GM12878 (cell line): Measurements from ENCODE around the gene CDC20B. TPM values are rescaled to one million over a fixed set of nuclear protein-coding genes. Genes with fewer than 3 reads are reported as not detected.

Experiments used
- CEBPB ChIP-seq, 2 experiments: fragments of 150-350 bp in 1 of 2; IDR thresholded peaks; 2 replicates each; pipeline ENCODE4 v1.6.1; 2012 to 2014; ENCODE audit warnings: low read depth in 2 of 2, low read length in 2 of 2, borderline replicate concordance in 1 of 2, inconsistent platforms in 1 of 2
- CTCF ChIP-seq, 3 experiments: IDR thresholded peaks in 2 of 3; conservative IDR thresholded peaks in 1 of 3; 2 replicates each; pipeline ENCODE4 v1.5.1; 2011; ENCODE audit warnings: low read depth in 3 of 3, low read length in 3 of 3, mild to moderate bottlenecking in 3 of 3, control low read depth in 2 of 3, moderate library complexity in 2 of 3, inconsistent platforms in 1 of 3, mixed read lengths in 1 of 3; ENCODE audit not compliant: control insufficient read depth in 2 of 3, insufficient read depth in 1 of 3; ENCODE audit errors: extremely low read depth in 1 of 3
- CUX1 ChIP-seq: IDR thresholded peaks from 2 replicates; pipeline ENCODE4 v1.6.1; 2012; ENCODE audit warnings: improper control_type of control experiment, low read depth, low read length; ENCODE audit not compliant: insufficient replicate concordance
- E4F1 ChIP-seq: fragments of 450-650 bp; IDR thresholded peaks from 2 replicates; pipeline ENCODE4 v1.6.1; 2018; ENCODE audit warnings: borderline replicate concordance, mild to moderate bottlenecking; ENCODE audit not compliant: partially characterized antibody
- EED ChIP-seq: sonication (generic); IDR thresholded peaks from 2 replicates; pipeline ENCODE4 v1.6.1; 2016; ENCODE audit warnings: antibody characterized with exemption, low read depth
- HDAC6 ChIP-seq: fragments of 200-600 bp; sonication (generic); IDR thresholded peaks from one replicate; pipeline ENCODE4 v1.8.0; 2017; ENCODE audit warnings: antibody characterized with exemption; ENCODE audit not compliant: unreplicated experiment
- IKZF2 ChIP-seq, 2 experiments: fragments of 450-650 bp; IDR thresholded peaks; 2 replicates each; pipeline ENCODE4 v1.6.1; 2017; ENCODE audit warnings: mild to moderate bottlenecking in 2 of 2, moderate library complexity in 2 of 2
- IRF4 ChIP-seq: IDR thresholded peaks from 2 replicates; pipeline ENCODE4 v1.6.1; 2011; ENCODE audit warnings: low read depth, low read length
- MTA2 ChIP-seq: fragments of 450-650 bp; IDR thresholded peaks from 2 replicates; pipeline ENCODE4 v1.6.1; 2016; ENCODE audit warnings: low read depth, mild to moderate bottlenecking, moderate library complexity
- NFXL1 ChIP-seq: fragments of 450-650 bp; IDR thresholded peaks from 2 replicates; pipeline ENCODE4 v1.6.1; 2017; ENCODE audit warnings: antibody characterized with exemption, mild to moderate bottlenecking, borderline replicate concordance
- PML ChIP-seq: IDR thresholded peaks from 2 replicates; pipeline ENCODE4 v1.6.1; 2012; ENCODE audit warnings: low read length, inconsistent platforms
- POLR2AphosphoS5 ChIP-seq: IDR thresholded peaks from 2 replicates; pipeline ENCODE4 v1.6.1; 2011; ENCODE audit warnings: mild to moderate bottlenecking, low read length, inconsistent platforms
- RAD51 ChIP-seq: fragments of 450-650 bp; IDR thresholded peaks from 2 replicates; pipeline ENCODE4 v1.6.1; 2016; ENCODE audit warnings: moderate library complexity, mild to moderate bottlenecking, inconsistent platforms
- RUNX3 ChIP-seq: IDR thresholded peaks from 2 replicates; pipeline ENCODE4 v1.6.1; 2012; ENCODE audit warnings: low read length, inconsistent platforms
- SKIL ChIP-seq: fragments of 450-650 bp; IDR thresholded peaks from 2 replicates; pipeline ENCODE4 v1.6.1; 2017; ENCODE audit warnings: mild to moderate bottlenecking, low read depth, inconsistent platforms; ENCODE audit not compliant: poor library complexity, severe bottlenecking
- SMAD1 ChIP-seq: fragments of 450-650 bp; IDR thresholded peaks from 2 replicates; pipeline ENCODE4 v1.6.1; 2018; ENCODE audit warnings: mild to moderate bottlenecking, low read depth; ENCODE audit not compliant: partially characterized antibody
- STAT1 ChIP-seq: fragments of 450-650 bp; conservative IDR thresholded peaks from 2 replicates; pipeline ENCODE4 v1.6.1; 2014; ENCODE audit warnings: antibody characterized with exemption, mild to moderate bottlenecking
- TBL1XR1 ChIP-seq: IDR thresholded peaks from 2 replicates; pipeline ENCODE4 v1.6.1; 2012; ENCODE audit warnings: low read depth, low read length, improper control_type of control experiment
- TCF12 ChIP-seq: IDR thresholded peaks from 2 replicates; pipeline ENCODE4 v1.6.1; 2011; ENCODE audit warnings: low read depth, mild to moderate bottlenecking, low read length
- polyA plus RNA-seq, 11 experiments: library from polyadenylated mRNA; depleted of rRNA in 4 of 11; unstranded in 6 of 11; stranded (reverse) in 5 of 11; fragments of >200 nt; fragmentation: Nextera tagmentation in 4 of 11; fragmentation: Illumina TruSeq in 1 of 11; extraction: Ambion mirVana in 4 of 11; extraction: Trizol in 1 of 11; gene quantifications; 1 replicate in 1 of 11; 2 replicates in 10 of 11; pipeline versions ENCODE4 v1.2.1 to v1.2.3, GENCODE V29; 2011 to 2016; ENCODE audit warnings: inconsistent platforms in 2 of 11, missing spikeins in 2 of 11, low read depth in 1 of 11
- total RNA-seq, 4 experiments: library from RNA; depleted of rRNA in 3 of 4; stranded (reverse); fragments of >200 nt in 3 of 4; fragmentation: Illumina TruSeq in 1 of 4; extraction: Trizol in 1 of 4; gene quantifications; 2 replicates each; pipeline versions ENCODE4 v1.2.1 to v1.2.3, GENCODE V29; 2013 to 2021

Gene CDC20B
- total and polyA plus RNA-seq, 10 of the 15 experiments (the other 5 are each of a cell fraction or from before 2014, with no cell fraction given): 0.05 to 0.11 TPM; not detected in 8

- TF ChIP-seq CUX1 (no peak), MTA2 (no peak), PML (no peak), POLR2AphosphoS5 (no peak), TCF12 (no peak), EED (no peak), IRF4 (no peak), HDAC6 (no peak), SKIL (peak; percentile 43), RAD51 (no peak), RUNX3 (peak; percentile 14; the same call in 1 of the 2 replicates), NFXL1 (no peak), IKZF2 (IDR thresholded peaks at IDR 0.05) (no peak), CEBPB (IDR thresholded peaks at IDR 0.05; ENCODE audit: borderline replicate concordance in 1 of 2, low read depth in 2 of 2, low read length in 2 of 2) (no peak), E4F1 (no peak), TBL1XR1 (no peak), SMAD1 (no peak), CTCF (IDR thresholded peaks at IDR 0.05 in 2 of 3, conservative IDR thresholded peaks at IDR 0.05 in 1 of 3; ENCODE audit: control insufficient read depth in 2 of 3, extremely low read depth in 1 of 3, insufficient read depth in 1 of 3, low read depth in 3 of 3, low read length in 3 of 3) (peak; percentile 88 to 94 (median 92)), STAT1 (no peak)
These were observed 26.3 kb downstream of the CDC20B start (continued) for GRCh38 chr5:55146543-55147151.
